WTC11 (cell line): ENCODE data around the gene SHFL. TPM values are rescaled to one million over a fixed set of nuclear protein-coding genes. Genes with fewer than 3 reads are reported as not detected.

Source experiments
- ATAC-seq: fragments of 200-7000 bp; cut with Tn5 transposase; 2 replicates; pipeline ENCODE4 v1.10.0; 2021; ENCODE audit warnings: mild to moderate bottlenecking, moderate library complexity
- CTCF ChIA-PET: fragments of 300-600 bp; sonication (Branson Sonifier 250); formaldehyde crosslinking; loops from one replicate; lab custom pipeline; 2021; ENCODE audit warnings: antibody characterized with exemption; lab: Charles Lee
- POLR2A ChIA-PET: fragments of 350-600 bp; sonication (Branson Sonifier 250); formaldehyde crosslinking; loops from one replicate; lab custom pipeline; 2021; ENCODE audit warnings: antibody characterized with exemption; lab: Charles Lee
- DNase-seq: peaks from one replicate; pipeline ENCODE4 v3.0.0; 2021; ENCODE audit warnings: low spot score
- H3K27ac Mint-ChIP-seq: 2 replicates; pipeline ENCODE4 v1.8.0; 2021; ENCODE audit warnings: mixed read lengths
- H3K27me3 Mint-ChIP-seq: 2 replicates; pipeline ENCODE4 v1.8.0; 2021; ENCODE audit warnings: low read depth, mild to moderate bottlenecking, moderate library complexity, mixed read lengths
- H3K36me3 Mint-ChIP-seq: 2 replicates; pipeline ENCODE4 v1.8.0; 2021; ENCODE audit warnings: mixed read lengths
- H3K4me1 Mint-ChIP-seq: 2 replicates; pipeline ENCODE4 v1.8.0; 2022; ENCODE audit warnings: mixed read lengths
- H3K4me3 Mint-ChIP-seq: 2 replicates; pipeline ENCODE4 v1.8.0; 2021; ENCODE audit warnings: mild to moderate bottlenecking, moderate library complexity, mixed read lengths
- H3K9me3 Mint-ChIP-seq: 2 replicates; pipeline ENCODE4 v1.8.0; 2021; ENCODE audit warnings: mixed read lengths
- AFF4 ChIP-seq: sonication (generic); formaldehyde crosslinking; IDR thresholded peaks from 2 replicates; pipeline ENCODE4 v1.8.1; 2023; ENCODE audit warnings: mild to moderate bottlenecking, missing genetic modification reagents, borderline replicate concordance
- IRF2 ChIP-seq: sonication (generic); formaldehyde crosslinking; IDR thresholded peaks from 2 replicates; pipeline ENCODE4 v1.8.0; 2022; ENCODE audit warnings: low read depth, missing genetic modification reagents, borderline replicate concordance
- MAX ChIP-seq: sonication (generic); formaldehyde crosslinking; IDR thresholded peaks from 2 replicates; pipeline ENCODE4 v1.8.0; 2022; ENCODE audit warnings: mild to moderate bottlenecking, missing genetic modification reagents
- MLX ChIP-seq: sonication (generic); formaldehyde crosslinking; IDR thresholded peaks from 2 replicates; pipeline ENCODE4 v1.8.1; 2023; ENCODE audit warnings: mild to moderate bottlenecking, missing genetic modification reagents, moderate library complexity
- NFYB ChIP-seq: sonication (generic); formaldehyde crosslinking; conservative IDR thresholded peaks from 2 replicates; pipeline ENCODE4 v1.8.0; 2022; ENCODE audit warnings: low read depth, missing genetic modification reagents
- PRDM15 ChIP-seq: sonication (generic); formaldehyde crosslinking; IDR thresholded peaks from 2 replicates; pipeline ENCODE4 v1.8.0; 2022; ENCODE audit warnings: missing genetic modification reagents
- SMAD4 ChIP-seq: sonication (generic); formaldehyde crosslinking; IDR thresholded peaks from 2 replicates; pipeline ENCODE4 v1.8.0; 2022; ENCODE audit warnings: mild to moderate bottlenecking, missing genetic modification reagents
- TEAD1 ChIP-seq: sonication (generic); formaldehyde crosslinking; IDR thresholded peaks from 2 replicates; pipeline ENCODE4 v1.8.0; 2022; ENCODE audit warnings: mild to moderate bottlenecking, missing genetic modification reagents
- USF1 ChIP-seq: sonication (generic); formaldehyde crosslinking; IDR thresholded peaks from 2 replicates; pipeline ENCODE4 v1.8.0; 2022; ENCODE audit warnings: mild to moderate bottlenecking, missing genetic modification reagents
- ZBTB43 ChIP-seq: sonication (generic); formaldehyde crosslinking; IDR thresholded peaks from 2 replicates; pipeline ENCODE4 v1.8.1; 2023; ENCODE audit warnings: mild to moderate bottlenecking, missing genetic modification reagents
- ZNF232 ChIP-seq: sonication (generic); formaldehyde crosslinking; IDR thresholded peaks from 2 replicates; pipeline ENCODE4 v1.8.0; 2022; ENCODE audit warnings: mild to moderate bottlenecking, missing genetic modification reagents
- ZNF396 ChIP-seq: fragments of 250-450 bp; sonication (Bioruptor Pico); IDR thresholded peaks from 2 replicates; pipeline ENCODE4 v1.8.0; 2021; ENCODE audit warnings: mild to moderate bottlenecking, moderate library complexity, borderline replicate concordance
- ZNF416 ChIP-seq: fragments of 250-450 bp; sonication (Bioruptor Pico); IDR thresholded peaks from 2 replicates; pipeline ENCODE4 v1.9.0; 2021; ENCODE audit warnings: mild to moderate bottlenecking, inconsistent platforms
- ZNF671 ChIP-seq: fragments of 250-450 bp; sonication (Bioruptor Pico); IDR thresholded peaks from 2 replicates; pipeline ENCODE4 v1.8.0; 2021; ENCODE audit warnings: mild to moderate bottlenecking
- total RNA-seq: library from RNA; stranded (reverse); gene quantifications from 3 replicates; pipeline ENCODE4 v1.2.3, GENCODE V29; 2021
- TF ChIP-seq, protein P1 (sequence below): sonication (generic); formaldehyde crosslinking; conservative IDR thresholded peaks from 2 replicates; pipeline ENCODE4 v1.8.1; 2022; ENCODE audit warnings: mild to moderate bottlenecking, missing genetic modification reagents
- TF ChIP-seq, protein P2 (sequence below): sonication (generic); formaldehyde crosslinking; IDR thresholded peaks from 2 replicates; pipeline ENCODE4 v1.8.0; 2023; ENCODE audit warnings: mild to moderate bottlenecking, missing genetic modification reagents
- TF ChIP-seq, protein P3 (sequence below): sonication (generic); formaldehyde crosslinking; IDR thresholded peaks from 2 replicates; pipeline ENCODE4 v1.8.0; 2022; ENCODE audit warnings: mild to moderate bottlenecking, missing genetic modification reagents

Gene SHFL
- total RNA-seq, 1 experiment from 2014 or later, result 22.5 TPM

DNA sequence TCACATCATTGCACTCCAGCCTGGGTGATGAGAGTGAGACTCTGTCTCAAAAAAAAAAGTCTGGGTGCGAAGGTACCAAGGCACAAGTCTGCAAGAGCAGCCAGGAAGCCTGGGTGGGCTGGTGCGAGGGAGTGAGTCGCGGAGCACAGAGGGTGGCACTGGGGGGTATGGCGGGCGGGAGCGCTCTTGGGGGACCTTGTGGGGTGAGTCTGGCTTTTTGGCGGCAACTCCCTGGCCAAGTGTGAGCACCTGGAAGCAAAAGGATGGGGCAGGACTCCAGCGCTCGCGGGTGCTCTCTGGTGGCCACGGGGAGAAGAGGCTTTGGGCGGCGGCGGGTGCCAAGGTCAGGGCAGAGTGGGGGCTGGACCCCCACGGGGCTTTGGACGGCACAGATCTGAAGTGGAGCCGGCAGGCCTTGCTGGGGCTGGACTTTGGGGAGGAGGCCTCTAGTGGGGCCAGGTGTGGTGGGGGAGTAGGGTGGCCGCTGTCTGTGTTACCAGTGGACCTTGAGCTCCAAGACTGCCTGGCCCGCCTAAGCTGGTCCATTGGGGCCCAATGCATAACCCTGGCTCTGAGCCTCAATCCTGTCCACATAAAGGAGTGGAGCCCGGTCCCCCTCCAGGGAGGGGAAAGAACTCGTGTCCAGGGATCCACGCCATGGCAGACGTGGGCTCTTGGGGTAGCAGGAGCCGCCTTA lies 26.9 kb downstream of the SHFL start:
- DNase-seq, result peak; percentile 86
- H3K36me3 Mint-ChIP-seq, result peaks cover 40% of the 10 kb centered on the region
- H3K27ac Mint-ChIP-seq, result no peak overlapping the region
- CTCF ChIA-PET, result interaction anchor here (0.5 to 2.5 kb wide), 23 partner anchors 9 to 286 kb away, joined by 3 to 23 read pairs (median 4); partner anchors contain the start of genes ANGPTL6, PIN1 and UBL5
- no peaks in the 10 kb centered on the region for H3K27me3 Mint-ChIP-seq
- H3K4me3 Mint-ChIP-seq, result no peak overlapping the region
- peak; percentile 58 for ATAC-seq
- peaks cover 7% of the 10 kb centered on the region; the same call in 1 of the 2 replicates for H3K4me1 Mint-ChIP-seq
- POLR2A ChIA-PET, result interaction anchor here (0.8 kb wide), 1 partner anchor 137 kb away, joined by 3 read pairs; no protein-coding TSS in a partner anchor
- no peaks in the 10 kb centered on the region for H3K9me3 Mint-ChIP-seq
- TF ChIP-seq MLX (CRISPR knock-in tag), result peak; percentile 61; the same call in 1 of the 2 replicates
- TF ChIP-seq, protein P1, sequence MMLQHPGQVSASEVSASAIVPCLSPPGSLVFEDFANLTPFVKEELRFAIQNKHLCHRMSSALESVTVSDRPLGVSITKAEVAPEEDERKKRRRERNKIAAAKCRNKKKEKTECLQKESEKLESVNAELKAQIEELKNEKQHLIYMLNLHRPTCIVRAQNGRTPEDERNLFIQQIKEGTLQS (CRISPR knock-in tag), result no peak
- TF ChIP-seq ZBTB43, result no peak
- no peak for TF ChIP-seq AFF4 (CRISPR knock-in tag)
- TF ChIP-seq SMAD4 (CRISPR knock-in tag), result no peak
- no peak for TF ChIP-seq PRDM15 (CRISPR knock-in tag)
- TF ChIP-seq USF1 (CRISPR knock-in tag), result no peak
- TF ChIP-seq TEAD1 (CRISPR knock-in tag), result 0 out of 2 replicates have a peak, but pooled peaks have one; percentile 26
- no peak for TF ChIP-seq IRF2
- no peak; the same call in 1 of the 2 replicates for TF ChIP-seq MAX (CRISPR knock-in tag)
- TF ChIP-seq ZNF416 (CRISPR knock-in tag), result 0 out of 2 replicates have a peak, but pooled peaks have one; percentile 74
- TF ChIP-seq, protein P2, sequence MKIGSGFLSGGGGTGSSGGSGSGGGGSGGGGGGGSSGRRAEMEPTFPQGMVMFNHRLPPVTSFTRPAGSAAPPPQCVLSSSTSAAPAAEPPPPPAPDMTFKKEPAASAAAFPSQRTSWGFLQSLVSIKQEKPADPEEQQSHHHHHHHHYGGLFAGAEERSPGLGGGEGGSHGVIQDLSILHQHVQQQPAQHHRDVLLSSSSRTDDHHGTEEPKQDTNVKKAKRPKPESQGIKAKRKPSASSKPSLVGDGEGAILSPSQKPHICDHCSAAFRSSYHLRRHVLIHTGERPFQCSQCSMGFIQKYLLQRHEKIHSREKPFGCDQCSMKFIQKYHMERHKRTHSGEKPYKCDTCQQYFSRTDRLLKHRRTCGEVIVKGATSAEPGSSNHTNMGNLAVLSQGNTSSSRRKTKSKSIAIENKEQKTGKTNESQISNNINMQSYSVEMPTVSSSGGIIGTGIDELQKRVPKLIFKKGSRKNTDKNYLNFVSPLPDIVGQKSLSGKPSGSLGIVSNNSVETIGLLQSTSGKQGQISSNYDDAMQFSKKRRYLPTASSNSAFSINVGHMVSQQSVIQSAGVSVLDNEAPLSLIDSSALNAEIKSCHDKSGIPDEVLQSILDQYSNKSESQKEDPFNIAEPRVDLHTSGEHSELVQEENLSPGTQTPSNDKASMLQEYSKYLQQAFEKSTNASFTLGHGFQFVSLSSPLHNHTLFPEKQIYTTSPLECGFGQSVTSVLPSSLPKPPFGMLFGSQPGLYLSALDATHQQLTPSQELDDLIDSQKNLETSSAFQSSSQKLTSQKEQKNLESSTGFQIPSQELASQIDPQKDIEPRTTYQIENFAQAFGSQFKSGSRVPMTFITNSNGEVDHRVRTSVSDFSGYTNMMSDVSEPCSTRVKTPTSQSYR (CRISPR knock-in tag), result no peak
- no peak; the same call in 1 of the 2 replicates for TF ChIP-seq ZNF671
- TF ChIP-seq NFYB (CRISPR knock-in tag), result 0 out of 2 replicates have a peak, but pooled peaks have one; percentile 19
- no peak for TF ChIP-seq ZNF396
- TF ChIP-seq, protein P3, sequence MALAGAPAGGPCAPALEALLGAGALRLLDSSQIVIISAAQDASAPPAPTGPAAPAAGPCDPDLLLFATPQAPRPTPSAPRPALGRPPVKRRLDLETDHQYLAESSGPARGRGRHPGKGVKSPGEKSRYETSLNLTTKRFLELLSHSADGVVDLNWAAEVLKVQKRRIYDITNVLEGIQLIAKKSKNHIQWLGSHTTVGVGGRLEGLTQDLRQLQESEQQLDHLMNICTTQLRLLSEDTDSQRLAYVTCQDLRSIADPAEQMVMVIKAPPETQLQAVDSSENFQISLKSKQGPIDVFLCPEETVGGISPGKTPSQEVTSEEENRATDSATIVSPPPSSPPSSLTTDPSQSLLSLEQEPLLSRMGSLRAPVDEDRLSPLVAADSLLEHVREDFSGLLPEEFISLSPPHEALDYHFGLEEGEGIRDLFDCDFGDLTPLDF (CRISPR knock-in tag), result no peak
- 0 out of 2 replicates have a peak, but pooled peaks have one; percentile 37 for TF ChIP-seq ZNF232
